Breast epithelium (tissue), 4 donors: ENCODE results near the gene PPOX. TPM values are rescaled to one million over a fixed set of nuclear protein-coding genes. Genes with fewer than 3 reads are reported as not detected.

Experiments used
- DNase-seq, 2 donors: peaks; one replicate each; pipeline ENCODE4 v3.0.0-alpha.2; 2019; ENCODE audit warnings: low spot score in 2 of 2
- H3K27ac ChIP-seq, 2 donors: fragments of 200-600 bp; sonication (generic) in 1 of 2; one replicate each; pipeline ENCODE4 v1.5.1; 2016 to 2019; ENCODE audit warnings: mild to moderate bottlenecking in 1 of 2
- H3K27me3 ChIP-seq, 2 donors: fragments of 200-600 bp; sonication (generic) in 1 of 2; one replicate each; pipeline versions ENCODE4 v1.5.1 to v1.6.0; 2017 to 2019; ENCODE audit warnings: control low read depth in 1 of 2, mild to moderate bottlenecking in 1 of 2
- H3K36me3 ChIP-seq: fragments of 200-600 bp; one replicate; pipeline ENCODE4 v1.5.1; 2019
- H3K4me1 ChIP-seq, 2 donors: fragments of 200-600 bp; sonication (generic); one replicate each; pipeline ENCODE4 v1.5.1; 2016 to 2019; ENCODE audit warnings: control low read depth in 1 of 2
- H3K4me3 ChIP-seq, 3 donors: fragments of 200-600 bp; sonication (generic); 1 replicate in 2 of 3; 2 replicates in 1 of 3; pipeline ENCODE4 v1.5.1; 2016 to 2019; ENCODE audit warnings: mild to moderate bottlenecking in 3 of 3, moderate library complexity in 2 of 3
- H3K9me3 ChIP-seq, 2 donors: fragments of 200-600 bp; sonication (generic) in 1 of 2; one replicate each; pipeline ENCODE4 v1.5.1; 2016 to 2019; ENCODE audit warnings: control low read depth in 1 of 2
- POLR2A ChIP-seq: fragments of 450-650 bp; IDR thresholded peaks from one replicate; pipeline ENCODE4 v1.6.1; 2016; ENCODE audit warnings: antibody characterized with exemption, mild to moderate bottlenecking, moderate library complexity
- POLR2AphosphoS5 ChIP-seq, 3 donors: sonication (generic); formaldehyde crosslinking; IDR thresholded peaks; one replicate each; pipeline ENCODE4 v1.6.1; 2017; ENCODE audit warnings: antibody characterized with exemption in 3 of 3
- intact Hi-C: fragments of 100-400 bp; cut with DNase I; formaldehyde crosslinking; loops from one replicate; pipeline ENCODE4 v1.15.1; 2023; ENCODE audit warnings: low total_unique reads
- total RNA-seq, 3 donors: library from RNA; depleted of rRNA; stranded (reverse); fragments of >200 nt; gene quantifications; one replicate each; pipeline ENCODE4 v1.1.0, GENCODE V29; 2016
- TF ChIP-seq, protein P1 (sequence below), 3 donors: fragments of 450-650 bp; IDR thresholded peaks; one replicate each; pipeline ENCODE4 v1.5.1; 2016 to 2017; ENCODE audit warnings: antibody characterized with exemption in 3 of 3, mild to moderate bottlenecking in 3 of 3, moderate library complexity in 3 of 3

Gene PPOX
- total RNA-seq, 3 donors from 2014 or later = 19.5 to 26.8 (median 25.2) TPM

DNA sequence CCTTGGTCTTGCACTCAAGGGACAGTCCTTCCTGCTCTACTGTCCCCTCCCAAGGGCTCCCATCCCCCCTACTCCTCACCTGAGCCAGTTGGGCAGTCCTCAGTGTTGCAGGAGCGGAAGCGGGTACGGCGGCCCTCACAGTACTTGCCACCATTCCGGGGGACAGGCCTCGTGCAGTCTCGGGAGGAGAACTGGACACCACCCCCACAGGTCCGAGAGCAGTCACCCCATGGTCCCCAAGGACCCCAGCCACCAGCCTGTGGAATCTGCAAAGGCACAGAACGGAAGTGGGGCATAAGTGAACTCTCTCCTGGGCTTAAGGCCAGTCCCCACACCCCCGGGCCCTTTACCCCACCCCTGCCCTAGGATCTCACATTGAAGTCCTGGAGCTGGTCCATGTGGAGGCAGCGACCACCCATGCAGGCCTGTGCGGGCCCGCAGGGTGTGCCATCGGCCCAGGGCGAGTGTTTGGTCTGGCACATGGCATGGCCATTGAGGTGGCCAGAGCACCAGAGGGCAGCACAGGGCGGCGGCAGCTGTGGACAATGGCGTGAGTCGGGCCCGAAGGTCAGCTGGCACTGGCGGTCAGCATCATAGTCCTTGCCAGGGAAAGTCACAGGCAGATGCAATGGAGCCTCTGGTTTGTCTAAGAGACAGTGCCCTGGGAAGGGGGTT is 27.5 kb downstream of the PPOX start:
- no peak for DNase-seq
- Histone ChIP-seq H3K27ac (peak overlapping the region in 1 of 2 donors; percentile 54), H3K27me3 (no peaks in the 10 kb centered on the region), H3K36me3 (no peaks in the 10 kb centered on the region), H3K4me3 (peak overlapping the region in 1 of 3 donors; percentile 69), H3K4me1 (peaks cover 0 to 4% of the 10 kb centered on the region in 2 donors), H3K9me3 (no peaks in the 10 kb centered on the region)
- intact Hi-C loops = no loop called here
- TF ChIP-seq, protein P1, sequence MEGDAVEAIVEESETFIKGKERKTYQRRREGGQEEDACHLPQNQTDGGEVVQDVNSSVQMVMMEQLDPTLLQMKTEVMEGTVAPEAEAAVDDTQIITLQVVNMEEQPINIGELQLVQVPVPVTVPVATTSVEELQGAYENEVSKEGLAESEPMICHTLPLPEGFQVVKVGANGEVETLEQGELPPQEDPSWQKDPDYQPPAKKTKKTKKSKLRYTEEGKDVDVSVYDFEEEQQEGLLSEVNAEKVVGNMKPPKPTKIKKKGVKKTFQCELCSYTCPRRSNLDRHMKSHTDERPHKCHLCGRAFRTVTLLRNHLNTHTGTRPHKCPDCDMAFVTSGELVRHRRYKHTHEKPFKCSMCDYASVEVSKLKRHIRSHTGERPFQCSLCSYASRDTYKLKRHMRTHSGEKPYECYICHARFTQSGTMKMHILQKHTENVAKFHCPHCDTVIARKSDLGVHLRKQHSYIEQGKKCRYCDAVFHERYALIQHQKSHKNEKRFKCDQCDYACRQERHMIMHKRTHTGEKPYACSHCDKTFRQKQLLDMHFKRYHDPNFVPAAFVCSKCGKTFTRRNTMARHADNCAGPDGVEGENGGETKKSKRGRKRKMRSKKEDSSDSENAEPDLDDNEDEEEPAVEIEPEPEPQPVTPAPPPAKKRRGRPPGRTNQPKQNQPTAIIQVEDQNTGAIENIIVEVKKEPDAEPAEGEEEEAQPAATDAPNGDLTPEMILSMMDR (IDR thresholded peaks at IDR 0.05) = no peak
- TF ChIP-seq POLR2AphosphoS5 (IDR thresholded peaks at IDR 0.05) = peak in 1 of 3 donors; percentile 15

DNA sequence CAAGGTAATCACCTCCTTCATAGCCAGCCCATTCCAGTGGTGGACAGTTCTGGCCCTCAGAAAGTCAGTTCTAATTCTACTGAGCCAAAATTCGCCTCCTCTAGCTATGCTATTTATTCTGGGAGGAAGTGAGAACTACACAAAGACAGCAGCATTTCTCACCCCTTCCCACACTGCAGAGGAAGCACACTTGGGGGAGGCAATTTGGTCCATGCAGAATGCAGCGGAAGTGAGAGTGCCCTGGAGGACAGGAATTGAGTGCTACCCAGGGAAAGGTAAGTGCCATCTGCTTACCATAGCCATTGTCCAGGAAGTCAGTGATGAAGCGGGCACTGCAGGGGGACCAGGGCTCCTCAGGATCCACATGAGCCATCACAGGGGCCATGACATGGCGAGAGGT is 28.9 kb downstream of the PPOX start:
- H3K36me3 ChIP-seq = no peaks in the 10 kb centered on the region
- H3K4me1 ChIP-seq = peaks cover 11 to 17% of the 10 kb centered on the region in 2 donors
- DNase-seq = no peak
- peak overlapping the region in 1 of 3 donors; percentile 69 for H3K4me3 ChIP-seq
- intact Hi-C loops = no loop called here
- TF ChIP-seq POLR2AphosphoS5 (IDR thresholded peaks at IDR 0.05) = peak in 1 of 3 donors; percentile 15
- no peak for TF ChIP-seq POLR2A
- H3K9me3 ChIP-seq = no peaks in the 10 kb centered on the region
- H3K27me3 ChIP-seq = no peaks in the 10 kb centered on the region
- peak overlapping the region in 1 of 2 donors; percentile 97 for H3K27ac ChIP-seq

DNA sequence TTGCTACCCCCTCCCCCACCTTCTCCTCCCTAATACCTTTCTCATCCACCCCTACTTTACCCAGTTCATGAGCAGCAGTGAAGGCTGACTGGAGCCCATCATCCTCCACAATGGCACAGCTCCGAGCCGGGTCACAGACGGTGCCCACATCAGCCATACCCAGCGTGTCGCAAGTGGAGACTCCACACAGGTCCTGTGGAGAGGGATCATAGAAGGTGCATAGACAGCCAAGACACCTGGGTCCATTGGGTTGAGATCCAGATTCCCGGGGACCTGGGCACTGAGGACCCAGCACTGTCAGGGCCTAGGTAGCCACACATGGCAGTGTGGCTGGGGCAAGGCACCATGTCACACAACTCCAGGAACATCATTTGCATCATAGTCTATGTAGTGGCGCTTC is 29.9 kb downstream of the PPOX start:
- peak overlapping the region; percentile 97 to 98 for H3K27ac ChIP-seq
- no peaks in the 10 kb centered on the region for H3K27me3 ChIP-seq
- intact Hi-C loops = no loop called here
- peak overlapping the region in 2 of 3 donors; percentile 47 to 69 for H3K4me3 ChIP-seq
- TF ChIP-seq POLR2AphosphoS5 (IDR thresholded peaks at IDR 0.05) (no peak), POLR2A (no peak)
- TF ChIP-seq, protein P1 (IDR thresholded peaks at IDR 0.05) = no peak
- H3K36me3 ChIP-seq = no peaks in the 10 kb centered on the region
- no peaks in the 10 kb centered on the region for H3K9me3 ChIP-seq
- H3K4me1 ChIP-seq = peaks cover 18 to 24% of the 10 kb centered on the region in 2 donors
- DNase-seq = no peak

DNA sequence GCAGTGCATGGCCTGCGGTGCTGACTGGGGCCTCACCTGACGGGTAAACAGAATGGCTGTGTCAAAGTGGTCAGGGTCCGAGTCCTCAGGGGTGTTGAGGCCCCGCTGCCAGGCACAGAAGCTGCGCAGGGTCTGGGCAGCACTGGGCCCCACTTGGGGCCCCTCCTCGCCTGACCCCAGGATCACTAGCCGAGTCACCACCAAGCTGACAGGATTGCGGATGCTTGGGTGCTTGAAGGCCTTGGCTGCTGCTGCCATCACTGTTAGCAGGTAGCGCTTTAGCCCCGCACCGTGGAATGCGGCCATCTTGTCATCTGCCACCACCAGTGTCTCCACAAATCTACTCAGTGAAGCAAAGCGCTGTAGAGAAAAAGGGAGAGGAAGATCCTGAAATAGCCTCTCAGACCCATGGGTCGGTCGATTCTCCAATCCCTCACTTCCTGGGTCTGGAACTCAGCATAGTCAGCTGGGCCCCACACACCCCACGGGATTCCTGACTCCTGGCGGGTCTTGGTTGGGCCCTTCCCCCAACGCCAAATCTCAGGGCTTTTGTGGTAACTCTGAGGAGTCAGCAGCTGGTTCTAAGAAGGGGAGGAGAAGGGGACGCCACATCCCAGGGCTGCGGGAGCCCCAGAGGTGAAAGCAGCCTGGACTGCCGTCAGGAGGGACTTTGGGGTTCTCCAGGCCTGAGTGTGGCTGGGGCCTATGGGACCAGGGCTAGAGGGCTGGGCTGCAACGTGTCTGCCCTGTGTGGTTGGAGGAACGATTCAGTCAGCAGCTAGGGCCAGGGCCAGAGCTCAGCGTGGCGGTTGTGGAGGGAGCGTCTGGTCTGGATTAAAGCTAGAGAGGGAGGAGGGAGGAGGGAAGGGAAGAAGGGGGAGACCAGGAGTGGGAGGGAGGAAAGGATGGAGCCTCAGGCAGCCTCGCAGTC is 30.6 kb downstream of the PPOX start:
- Histone ChIP-seq H3K27me3 (no peaks in the 10 kb centered on the region), H3K4me3 (peak overlapping the region; percentile 47 to 69 (median 47)), H3K36me3 (no peaks in the 10 kb centered on the region), H3K9me3 (no peaks in the 10 kb centered on the region), H3K4me1 (peaks cover 20 to 27% of the 10 kb centered on the region in 2 donors), H3K27ac (peak overlapping the region; percentile 97 to 98)
- TF ChIP-seq, protein P1 (IDR thresholded peaks at IDR 0.05) = no peak
- no peak for TF ChIP-seq POLR2A
- peak in 2 of 3 donors; percentile 43 to 51 for TF ChIP-seq POLR2AphosphoS5 (IDR thresholded peaks at IDR 0.05)
- intact Hi-C loops = no loop called here
- DNase-seq = no peak

DNA sequence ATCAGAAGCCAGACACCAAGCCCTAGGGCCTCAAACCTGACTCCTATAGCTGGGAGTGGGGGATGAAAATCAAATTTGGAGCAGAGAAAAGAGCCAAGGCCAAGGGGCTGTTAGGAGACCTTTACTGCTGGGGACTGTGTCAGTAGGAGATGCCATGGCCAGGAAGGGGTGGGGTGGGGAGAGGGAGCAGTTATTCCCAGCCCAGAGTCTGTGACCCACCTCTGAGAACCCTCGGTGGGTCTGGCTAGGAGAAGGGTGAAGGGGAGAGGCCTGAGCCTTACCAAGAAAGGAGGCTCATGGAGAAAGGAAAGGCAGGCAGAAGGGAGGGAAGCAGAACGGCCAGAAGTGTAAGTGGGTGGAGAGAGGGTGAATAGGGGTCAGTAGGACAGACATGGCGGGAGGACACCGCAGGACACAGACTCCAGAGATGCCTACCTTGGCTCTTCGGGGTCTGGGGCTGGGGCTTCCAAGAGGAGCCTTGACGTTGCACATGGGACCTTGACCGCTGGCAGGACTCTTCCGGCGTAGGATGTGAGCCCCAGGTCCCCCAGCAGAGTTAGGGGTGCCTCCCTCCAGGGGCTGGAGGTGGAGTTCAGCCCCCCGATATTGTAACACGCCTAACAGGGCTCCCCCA is 31.5 kb downstream of the PPOX start:
- DNase-seq = no peak
- Histone ChIP-seq H3K4me3 (peak overlapping the region; percentile 47 to 69 (median 47)), H3K36me3 (no peaks in the 10 kb centered on the region), H3K27me3 (no peaks in the 10 kb centered on the region), H3K4me1 (peaks cover 20 to 27% of the 10 kb centered on the region in 2 donors), H3K27ac (peak overlapping the region; percentile 97 to 98), H3K9me3 (no peaks in the 10 kb centered on the region)
- TF ChIP-seq POLR2A = no peak
- TF ChIP-seq POLR2AphosphoS5 (IDR thresholded peaks at IDR 0.05) = no peak
- TF ChIP-seq, protein P1 (IDR thresholded peaks at IDR 0.05) = no peak
- intact Hi-C loops = no loop called here
